ENCODE measurements around the gene YBEY. TPM values are rescaled to one million over a fixed set of nuclear protein-coding genes. Genes with fewer than 3 reads are reported as not detected.
A peak's percentile ranks its signal among the peaks of the same experiment; 100 is the strongest.

YBEY gene
- polyA plus RNA-seq, 1 donor (not counting 4 experiments of a cell fraction or from before 2014, with no cell fraction given), result 23.5 TPM

GRCh38 chr21:46284733-46285132 is 1.4 kb upstream of the YBEY start:
- Histone ChIP-seq H3K9me1 (ENCODE audit: control insufficient read depth, extremely low read depth, insufficient read depth, low read length) (no peaks in the 10 kb centered on the region), H3K9ac (ENCODE audit: control insufficient read depth, extremely low read depth, insufficient read depth, low read length) (peak overlapping the region; percentile 89), H4K20me1 (ENCODE audit: control insufficient read depth, extremely low read depth, insufficient read depth, low read length) (no peaks in the 10 kb centered on the region), H3K79me2 (ENCODE audit: control insufficient read depth, insufficient read depth, low read length) (peaks cover 58% of the 10 kb centered on the region), H3K4me2 (ENCODE audit: control insufficient read depth, extremely low read depth, insufficient read depth, low read depth, low read length) (peak overlapping the region; percentile 85), H3K4me3 (ENCODE audit: control insufficient read depth in 2 of 3, extremely low read depth in 1 of 3, insufficient read depth in 2 of 3, low read depth in 1 of 3, low read length in 3 of 3) (peak overlapping the region; percentile 51 to 84 (median 62)), H3K9me3 (ENCODE audit: control insufficient read depth, low read depth, low read length) (no peaks in the 10 kb centered on the region), H3K27me3 (ENCODE audit: control insufficient read depth, extremely low read depth, insufficient read depth, low read length) (no peaks in the 10 kb centered on the region), H2AFZ (ENCODE audit: control insufficient read depth, low read length) (no peak overlapping the region), H3K36me3 (ENCODE audit: control insufficient read depth in 2 of 2, extremely low read depth in 1 of 2, insufficient read depth in 2 of 2, low read length in 2 of 2) (peaks cover 10 to 26% of the 10 kb centered on the region in 2 experiments), H3K4me1 (ENCODE audit: control insufficient read depth, extremely low read depth, insufficient read depth, low read length) (peaks cover 21% of the 10 kb centered on the region), H3K27ac (ENCODE audit: control insufficient read depth, insufficient read depth, low read length) (peak overlapping the region; percentile 72)
- dilution Hi-C loops (cut with MboI; ENCODE audit: extremely low pct_ligation_motif_present, low sequenced_read_pairs), result no loop called here
- FAIRE-seq, result no peak
- TF ChIP-seq EZH2 (IDR thresholded peaks at IDR 0.05; ENCODE audit: low read length), result no peak
- no peak for TF ChIP-seq CTCF (optimal IDR thresholded peaks at IDR 0.05 in 1 of 3, IDR thresholded peaks at IDR 0.05 in 1 of 3, conservative IDR thresholded peaks at IDR 0.05 in 1 of 3; ENCODE audit: extremely low read depth in 1 of 3, insufficient read depth in 2 of 3, low read length in 3 of 3)
- DNase-seq (ENCODE audit: low read depth, low spot score), result no peak

DNA sequence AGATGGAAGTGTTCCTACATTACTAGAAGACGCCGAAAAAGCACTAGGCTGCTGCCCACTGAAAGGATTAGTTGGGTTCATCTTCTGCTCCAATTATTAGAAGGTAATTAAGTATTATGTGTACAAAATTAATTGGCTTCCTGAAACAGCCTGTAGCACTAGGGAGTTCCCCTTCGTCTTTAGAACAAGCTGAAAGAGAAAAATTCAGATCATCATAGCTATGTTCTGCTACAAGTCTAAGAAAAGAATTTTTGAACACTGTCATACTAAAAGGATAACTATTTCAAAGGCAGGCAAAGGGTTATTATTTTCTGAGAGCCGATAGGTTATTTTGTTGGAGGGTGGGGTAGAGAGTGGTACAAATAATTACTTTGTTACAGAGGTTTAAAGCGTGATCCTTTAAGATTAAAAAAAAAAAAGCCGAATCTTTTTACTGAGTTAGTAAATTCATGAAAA is 908 bp upstream of the YBEY start, which contains the start of gene MCM3AP:
Gene MCM3AP, minus strand, starts transcription at position 406 of the 456 bp plus-strand sequence. Its CDS starts 325 bp downstream, at position 81.
- H3K9me1 ChIP-seq (ENCODE audit: control insufficient read depth, extremely low read depth, insufficient read depth, low read length), result no peaks in the 10 kb centered on the region
- TF ChIP-seq EZH2 (IDR thresholded peaks at IDR 0.05; ENCODE audit: low read length), result no peak
- no peak for TF ChIP-seq CTCF (optimal IDR thresholded peaks at IDR 0.05 in 1 of 3, IDR thresholded peaks at IDR 0.05 in 1 of 3, conservative IDR thresholded peaks at IDR 0.05 in 1 of 3; ENCODE audit: extremely low read depth in 1 of 3, insufficient read depth in 2 of 3, low read length in 3 of 3)
- no peaks in the 10 kb centered on the region for H3K9me3 ChIP-seq (ENCODE audit: control insufficient read depth, low read depth, low read length)
- H3K36me3 ChIP-seq (ENCODE audit: control insufficient read depth in 2 of 2, extremely low read depth in 1 of 2, insufficient read depth in 2 of 2, low read length in 2 of 2), result peaks cover 9 to 26% of the 10 kb centered on the region in 2 experiments
- FAIRE-seq, result no peak
- H3K27me3 ChIP-seq (ENCODE audit: control insufficient read depth, extremely low read depth, insufficient read depth, low read length), result no peaks in the 10 kb centered on the region
- no peak for DNase-seq (ENCODE audit: low read depth, low spot score)
- H3K9ac ChIP-seq (ENCODE audit: control insufficient read depth, extremely low read depth, insufficient read depth, low read length), result peak within 1 kb of the TSS; percentile 89
- peak within 1 kb of the TSS; percentile 85 for H3K4me2 ChIP-seq (ENCODE audit: control insufficient read depth, extremely low read depth, insufficient read depth, low read depth, low read length)
- H3K4me3 ChIP-seq (ENCODE audit: control insufficient read depth in 2 of 3, extremely low read depth in 1 of 3, insufficient read depth in 2 of 3, low read depth in 1 of 3, low read length in 3 of 3), result peak within 1 kb of the TSS; percentile 51 to 84 (median 62)
- peaks cover 21% of the 10 kb centered on the region for H3K4me1 ChIP-seq (ENCODE audit: control insufficient read depth, extremely low read depth, insufficient read depth, low read length)
- peaks cover 55% of the 10 kb centered on the region for H3K79me2 ChIP-seq (ENCODE audit: control insufficient read depth, insufficient read depth, low read length)
- dilution Hi-C loops (cut with MboI; ENCODE audit: extremely low pct_ligation_motif_present, low sequenced_read_pairs), result no loop called here
- peak within 1 kb of the TSS; percentile 70 for H2AFZ ChIP-seq (ENCODE audit: control insufficient read depth, low read length)
- H4K20me1 ChIP-seq (ENCODE audit: control insufficient read depth, extremely low read depth, insufficient read depth, low read length), result no peaks in the 10 kb centered on the region
- H3K27ac ChIP-seq (ENCODE audit: control insufficient read depth, insufficient read depth, low read length), result peak within 1 kb of the TSS; percentile 72
